Activated naive CD8-positive, alpha-beta T cell treated with anti-CD3 and anti-CD28 coated beads, Interleukin-2, amount 50 U/mL, for 24 hours (primary cell): Measurements from ENCODE around the gene POFUT1.
A peak's percentile ranks its signal among the peaks of the same experiment; 100 is the strongest.
"Not testable (repeated sequence)": the region's sequence is repeated elsewhere in the genome, so short reads cannot be mapped to it uniquely, and the experiment has no call there.

Experiments
- ATAC-seq: fragments of 150-1000 bp; cut with Tn5 transposase; one replicate; pipeline ENCODE4 v1.10.0; 2021
- DNase-seq: peaks from one replicate; pipeline ENCODE4 v3.0.0; 2021
- H3K27ac Mint-ChIP-seq: one replicate; pipeline ENCODE4 v1.8.0; 2021; ENCODE audit warnings: mild to moderate bottlenecking, mixed read lengths
- H3K27me3 Mint-ChIP-seq: one replicate; pipeline ENCODE4 v1.8.0; 2021; ENCODE audit warnings: mixed read lengths
- H3K36me3 Mint-ChIP-seq: one replicate; pipeline ENCODE4 v1.8.0; 2021; ENCODE audit warnings: low read depth, mixed read lengths
- H3K4me1 Mint-ChIP-seq: one replicate; pipeline ENCODE4 v1.8.0; 2021; ENCODE audit warnings: mixed read lengths
- H3K4me3 Mint-ChIP-seq: one replicate; pipeline ENCODE4 v1.8.0; 2021; ENCODE audit warnings: mild to moderate bottlenecking, moderate library complexity, mixed read lengths
- H3K9me3 Mint-ChIP-seq: one replicate; pipeline ENCODE4 v1.8.0; 2021; ENCODE audit warnings: mixed read lengths

Gene POFUT1

DNA sequence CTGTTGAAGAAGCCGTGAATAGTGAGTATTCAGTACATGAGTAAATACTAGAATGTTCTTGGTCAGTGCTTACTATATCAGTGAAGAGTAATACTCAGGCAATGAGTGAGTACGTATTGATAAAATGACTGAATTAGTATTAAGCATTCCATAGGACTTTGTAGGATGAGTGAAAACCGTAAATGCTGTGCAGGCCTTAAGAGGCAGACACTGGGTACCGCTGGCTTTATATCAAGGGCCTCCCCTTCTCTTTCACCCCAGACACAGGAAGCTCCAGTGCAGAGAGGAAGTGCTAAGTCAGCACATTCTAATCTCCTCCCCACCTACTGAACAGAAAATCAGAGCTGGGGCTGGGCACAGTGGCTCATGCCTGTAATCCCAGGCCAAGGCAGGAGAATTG lies 24.2 kb downstream of the POFUT1 start:
- peaks cover 79% of the 10 kb centered on the region for H3K36me3 Mint-ChIP-seq
- peak; percentile 76 for ATAC-seq

DNA sequence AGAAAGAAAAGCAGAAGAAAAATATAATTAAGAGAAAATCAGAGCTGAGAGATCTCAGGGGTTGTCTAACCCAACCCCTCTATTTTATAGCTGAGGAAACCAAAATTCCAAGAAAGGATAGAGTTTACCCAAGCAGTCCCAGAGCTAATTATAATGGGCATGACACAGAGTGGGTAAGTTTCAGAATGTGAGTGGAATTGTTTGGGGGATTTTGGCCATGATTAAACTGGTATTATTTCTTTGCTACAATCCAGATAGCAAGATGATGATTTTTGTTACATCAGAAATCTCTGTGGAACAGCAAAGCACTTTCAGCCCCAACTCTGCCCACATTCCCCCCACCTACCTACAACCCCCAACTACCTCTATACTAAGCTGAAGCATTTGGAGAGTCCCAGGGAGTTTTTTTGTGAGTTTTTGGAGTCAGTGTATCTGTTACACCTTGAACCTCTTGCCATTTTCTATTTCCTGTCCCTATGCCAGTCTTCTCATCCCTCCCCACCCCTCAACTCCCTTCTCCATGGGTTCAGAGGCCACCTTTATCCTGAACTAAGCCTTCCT lies 24.7 kb downstream of the POFUT1 start:
- peak overlapping the region; percentile 60 for H3K4me3 Mint-ChIP-seq
- H3K9me3 Mint-ChIP-seq: no peaks in the 10 kb centered on the region
- no peaks in the 10 kb centered on the region for H3K27me3 Mint-ChIP-seq
- peak; percentile 34 for DNase-seq
- peak; percentile 75 for ATAC-seq
- H3K36me3 Mint-ChIP-seq: peaks cover 82% of the 10 kb centered on the region
- peak overlapping the region; percentile 98 for H3K27ac Mint-ChIP-seq
- H3K4me1 Mint-ChIP-seq: peaks cover 55% of the 10 kb centered on the region

More for the DNA sequence above, 24.2 kb downstream of the POFUT1 start:
- peak; percentile 38 for DNase-seq
- H3K4me3 Mint-ChIP-seq: peak overlapping the region; percentile 43
- peak overlapping the region; percentile 98 for H3K27ac Mint-ChIP-seq
- H3K27me3 Mint-ChIP-seq: no peaks in the 10 kb centered on the region
- peaks cover 53% of the 10 kb centered on the region for H3K4me1 Mint-ChIP-seq
- H3K9me3 Mint-ChIP-seq: no peaks in the 10 kb centered on the region

DNA sequence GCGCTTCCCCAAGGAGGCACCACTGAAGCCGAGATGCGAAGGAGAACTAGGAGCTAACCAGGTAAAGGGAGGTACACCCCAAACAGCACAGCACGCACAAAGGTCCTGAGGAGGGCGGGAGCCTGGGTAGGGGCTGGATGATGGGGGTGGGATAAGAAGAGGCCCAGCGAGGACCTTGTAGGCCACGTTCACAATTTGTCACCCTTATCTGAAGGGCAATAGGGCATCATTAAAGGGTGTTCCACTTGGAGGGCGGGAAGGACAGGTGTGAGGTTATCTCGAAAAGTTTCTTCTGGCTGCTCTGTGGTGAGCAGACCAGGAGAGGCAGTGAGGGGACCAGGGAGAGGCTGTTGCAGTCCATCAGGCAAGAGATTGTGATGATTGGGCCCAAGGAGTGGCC lies 25.6 kb downstream of the POFUT1 start:
- no peak for ATAC-seq
- no peaks in the 10 kb centered on the region for H3K27me3 Mint-ChIP-seq
- H3K27ac Mint-ChIP-seq: peak overlapping the region; percentile 98
- peaks cover 73% of the 10 kb centered on the region for H3K36me3 Mint-ChIP-seq
- H3K4me3 Mint-ChIP-seq: peak overlapping the region; percentile 60
- H3K9me3 Mint-ChIP-seq: no peaks in the 10 kb centered on the region
- H3K4me1 Mint-ChIP-seq: peaks cover 57% of the 10 kb centered on the region
- DNase-seq: no peak

DNA sequence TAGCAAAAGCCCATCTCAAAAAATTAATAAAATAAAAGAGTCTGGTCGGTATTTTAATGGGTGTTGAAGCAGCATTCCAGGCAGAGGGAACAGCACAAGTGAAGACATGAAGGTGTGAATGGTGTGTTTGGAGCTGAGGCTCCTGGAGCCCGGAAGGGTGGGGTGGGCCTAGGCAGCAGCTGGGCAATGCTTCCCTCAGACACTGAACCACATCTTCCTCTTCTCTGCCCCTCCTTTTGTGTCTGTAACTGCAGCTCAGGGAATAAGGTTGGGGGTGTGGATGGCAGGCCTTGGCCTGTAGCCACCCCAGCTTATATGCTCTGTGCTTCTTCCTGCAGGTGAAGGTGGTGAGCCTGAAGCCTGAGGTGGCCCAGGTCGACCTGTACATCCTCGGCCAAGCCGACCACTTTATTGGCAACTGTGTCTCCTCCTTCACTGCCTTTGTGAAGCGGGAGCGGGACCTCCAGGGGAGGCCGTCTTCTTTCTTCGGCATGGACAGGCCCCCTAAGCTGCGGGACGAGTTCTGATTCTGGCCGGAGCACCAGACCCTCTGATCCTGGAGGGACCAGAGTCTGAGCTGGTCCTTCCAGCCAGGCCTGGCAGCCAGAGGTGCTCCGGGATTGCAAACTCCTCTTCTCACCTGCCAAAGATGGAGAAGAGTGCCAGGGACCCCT lies 26.6 kb downstream of the POFUT1 start:
- peaks cover 64% of the 10 kb centered on the region for H3K36me3 Mint-ChIP-seq
- peak overlapping the region; percentile 98 for H3K27ac Mint-ChIP-seq

DNA sequence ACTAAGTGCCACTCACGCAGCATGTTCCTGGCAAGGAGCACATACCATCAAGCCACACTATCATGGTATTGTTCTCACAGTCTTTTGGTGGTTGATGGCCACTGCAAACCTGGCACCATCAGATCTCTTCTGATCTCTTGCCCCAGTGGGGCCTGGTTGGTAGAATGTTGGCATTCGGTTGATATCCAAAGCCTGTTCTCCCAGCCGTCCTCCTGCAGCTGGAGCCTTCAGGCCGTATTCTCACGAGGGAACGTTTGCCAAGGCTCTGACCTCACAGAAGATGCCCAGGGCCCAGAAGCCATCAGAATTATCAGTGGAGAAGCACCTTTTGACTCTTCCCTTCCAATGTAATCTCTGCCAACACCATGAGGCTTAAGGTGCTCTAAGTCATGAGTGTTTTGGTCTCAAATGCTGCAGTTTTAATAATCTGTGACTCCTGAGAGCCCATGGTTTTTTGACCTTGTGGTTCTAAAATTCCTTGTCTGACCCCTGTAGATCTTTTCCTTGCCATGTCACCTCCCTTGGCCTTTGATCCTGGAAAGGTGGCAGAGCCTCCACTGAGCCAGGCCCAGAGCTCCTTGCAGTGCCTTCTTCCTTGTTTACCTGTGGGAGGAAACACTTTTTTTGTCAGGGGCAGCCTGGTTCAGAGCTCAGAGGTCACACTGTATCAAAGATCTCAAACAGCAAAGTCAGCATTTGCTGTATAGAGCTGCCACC lies 27.8 kb downstream of the POFUT1 start:
- H3K4me3 Mint-ChIP-seq: no peak overlapping the region
- H3K9me3 Mint-ChIP-seq: no peaks in the 10 kb centered on the region
- H3K36me3 Mint-ChIP-seq: peaks cover 59% of the 10 kb centered on the region
- H3K27me3 Mint-ChIP-seq: no peaks in the 10 kb centered on the region
- peaks cover 66% of the 10 kb centered on the region for H3K4me1 Mint-ChIP-seq
- DNase-seq: no peak
- no peak for ATAC-seq
- H3K27ac Mint-ChIP-seq: peak overlapping the region; percentile 72

More for the DNA sequence above, 26.6 kb downstream of the POFUT1 start:
- Mint-ChIP-seq H3K9me3 (no peaks in the 10 kb centered on the region), H3K4me3 (no peak overlapping the region), H3K4me1 (peaks cover 59% of the 10 kb centered on the region), H3K27me3 (no peaks in the 10 kb centered on the region)
- no peak for ATAC-seq
- no peak for DNase-seq

DNA sequence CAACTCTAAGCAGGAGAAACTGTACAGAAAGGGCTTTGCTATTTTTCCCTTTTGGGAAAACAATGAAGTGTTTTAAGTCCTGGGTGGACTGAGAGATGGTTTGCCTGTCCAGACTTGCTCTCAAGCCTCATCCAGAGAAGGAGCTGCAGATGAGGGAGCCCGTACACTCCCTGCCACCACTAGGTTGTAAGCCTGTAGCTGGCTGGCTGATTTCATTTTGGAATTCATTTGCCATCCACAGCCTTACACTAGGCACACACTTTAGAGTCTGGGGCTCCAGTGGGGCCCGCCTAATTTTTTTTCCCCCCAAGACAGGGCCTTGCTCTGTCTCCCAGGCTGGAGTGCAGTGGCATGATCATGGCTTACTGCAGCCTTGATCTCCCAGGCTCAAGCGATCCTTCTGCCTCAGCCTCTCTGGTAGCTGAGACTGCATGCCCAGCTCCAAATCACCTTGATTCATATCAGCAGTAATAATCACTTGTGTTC lies 28.4 kb downstream of the POFUT1 start:
- Mint-ChIP-seq H3K27ac (no peak overlapping the region), H3K27me3 (no peaks in the 10 kb centered on the region), H3K36me3 (peaks cover 53% of the 10 kb centered on the region), H3K9me3 (no peaks in the 10 kb centered on the region), H3K4me1 (peaks cover 66% of the 10 kb centered on the region), H3K4me3 (no peak overlapping the region)
- ATAC-seq (no peak), DNase-seq (no peak)

DNA sequence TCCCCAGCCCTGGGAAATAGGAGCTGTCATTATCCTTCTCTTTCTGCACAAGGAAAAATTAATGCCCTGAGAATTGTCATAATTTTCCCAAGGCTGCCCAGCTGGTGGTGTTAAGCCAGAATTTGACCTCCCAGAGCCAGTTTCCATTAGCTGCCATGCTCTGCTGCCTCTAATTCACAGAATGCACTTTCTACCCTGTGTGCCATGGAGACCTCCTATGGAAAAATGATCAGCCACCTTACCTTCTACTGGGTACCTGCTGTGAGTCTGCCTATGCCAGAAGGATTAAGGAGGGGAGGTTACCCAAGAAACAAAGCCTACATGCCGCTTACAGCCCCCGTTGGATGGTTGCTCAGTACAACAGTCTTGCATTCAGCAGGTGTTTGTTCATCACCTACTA lies 29.1 kb downstream of the POFUT1 start:
- peaks cover 65% of the 10 kb centered on the region for H3K4me1 Mint-ChIP-seq
- ATAC-seq (no peak), DNase-seq (no peak)
- no peaks in the 10 kb centered on the region for H3K27me3 Mint-ChIP-seq
- peak overlapping the region; percentile 7 for H3K27ac Mint-ChIP-seq
- no peak overlapping the region for H3K4me3 Mint-ChIP-seq
- H3K36me3 Mint-ChIP-seq: peaks cover 46% of the 10 kb centered on the region
- no peaks in the 10 kb centered on the region for H3K9me3 Mint-ChIP-seq

DNA sequence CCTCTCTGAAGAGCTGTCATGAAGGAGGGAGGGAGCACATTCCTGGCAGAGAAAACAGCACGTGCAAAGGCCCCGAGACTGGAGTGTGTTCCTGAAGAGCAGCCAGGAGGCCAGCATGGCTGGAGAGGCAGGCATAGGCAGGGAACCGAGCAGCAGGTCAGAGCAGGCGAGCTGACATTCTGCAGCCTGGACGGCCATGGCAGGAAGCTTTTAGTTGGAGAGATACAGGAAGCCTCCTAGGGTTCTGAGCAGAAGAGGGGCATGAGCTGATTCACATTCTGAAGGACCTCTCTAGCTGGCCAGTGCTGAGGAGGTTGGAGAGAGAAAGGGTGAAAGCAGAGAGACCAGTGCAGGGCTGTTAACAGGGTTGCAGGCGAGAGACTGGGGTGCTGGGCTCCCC lies 29.7 kb downstream of the POFUT1 start:
- no peaks in the 10 kb centered on the region for H3K27me3 Mint-ChIP-seq
- no peaks in the 10 kb centered on the region for H3K9me3 Mint-ChIP-seq
- no peak for ATAC-seq
- H3K4me3 Mint-ChIP-seq: no peak overlapping the region
- peaks cover 60% of the 10 kb centered on the region for H3K4me1 Mint-ChIP-seq
- DNase-seq: no peak
- peak overlapping the region; percentile 7 for H3K27ac Mint-ChIP-seq
- peaks cover 42% of the 10 kb centered on the region for H3K36me3 Mint-ChIP-seq

DNA sequence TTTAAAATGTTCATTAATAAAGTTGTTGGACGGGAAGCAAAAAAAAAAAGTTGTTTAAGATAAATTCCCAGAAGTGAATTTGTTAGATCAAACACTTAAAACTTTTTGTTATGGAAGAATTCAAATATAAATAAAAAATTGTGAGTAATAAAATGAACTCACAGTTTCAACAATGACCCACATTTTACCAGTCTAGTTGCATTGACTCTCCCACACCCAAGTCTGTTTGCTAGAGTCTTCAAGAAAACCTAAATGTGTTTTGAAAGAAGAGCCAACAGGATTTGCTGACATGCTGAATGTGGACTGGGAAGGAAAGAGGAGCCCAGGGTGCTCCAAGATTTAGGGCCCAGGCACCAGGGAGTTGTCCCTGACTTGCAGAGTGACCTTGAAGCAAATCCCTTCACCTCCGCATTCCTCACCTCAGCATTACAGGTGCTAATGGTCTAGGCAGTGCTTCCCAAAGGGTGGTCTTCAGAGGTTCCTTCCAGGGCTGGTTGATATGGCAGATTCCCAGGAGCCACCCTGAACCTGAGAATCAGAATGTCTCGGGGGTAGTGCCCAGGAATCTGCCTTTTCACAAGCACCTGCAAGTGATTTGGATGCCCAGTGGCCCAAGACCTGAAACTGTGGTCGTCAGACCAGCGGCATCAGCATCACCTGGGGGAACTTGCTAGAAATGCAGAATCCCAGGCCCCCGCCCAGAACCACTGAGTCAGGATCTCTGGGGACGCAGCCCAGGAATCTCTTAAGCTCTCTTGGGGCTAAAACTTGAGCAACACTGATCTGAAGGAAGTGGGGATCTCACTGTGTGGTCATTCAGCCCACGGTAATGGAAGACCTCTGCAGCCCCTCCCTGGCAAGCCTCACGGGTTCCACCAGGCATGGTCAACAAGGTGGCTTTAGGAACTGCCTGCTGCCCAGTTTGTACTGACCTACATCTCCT lies 31.1 kb downstream of the POFUT1 start:
- H3K9me3 Mint-ChIP-seq: no peaks in the 10 kb centered on the region
- no peak for DNase-seq
- H3K27ac Mint-ChIP-seq: no peak overlapping the region
- H3K4me3 Mint-ChIP-seq: no peak overlapping the region
- H3K36me3 Mint-ChIP-seq: peaks cover 29% of the 10 kb centered on the region
- peaks cover 49% of the 10 kb centered on the region for H3K4me1 Mint-ChIP-seq
- ATAC-seq: no peak
- H3K27me3 Mint-ChIP-seq: no peaks in the 10 kb centered on the region

DNA sequence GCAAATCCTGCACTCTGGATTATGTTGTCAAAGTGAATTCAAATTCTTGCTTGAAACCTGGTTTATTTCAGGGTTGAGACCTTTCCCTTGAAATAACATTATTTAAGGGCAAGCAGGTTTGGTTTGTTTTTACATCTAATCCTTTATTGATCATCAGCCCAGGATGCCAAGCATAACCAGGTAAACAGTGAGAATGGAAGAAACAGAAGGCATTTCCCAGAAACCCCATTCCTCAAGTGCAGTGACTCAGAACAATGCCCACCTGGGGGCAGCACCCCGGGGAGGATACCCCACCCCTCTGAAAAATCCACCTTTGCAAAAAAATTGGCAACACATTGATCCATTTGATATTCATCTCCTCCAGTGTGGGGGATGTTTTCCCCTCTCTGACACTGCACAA lies 32.5 kb downstream of the POFUT1 start:
- Mint-ChIP-seq H3K27me3 (no peaks in the 10 kb centered on the region), H3K36me3 (peaks cover 15% of the 10 kb centered on the region), H3K9me3 (no peaks in the 10 kb centered on the region), H3K27ac (peak overlapping the region; percentile 25), H3K4me3 (no peak overlapping the region), H3K4me1 (peaks cover 52% of the 10 kb centered on the region)
- no peak for ATAC-seq
- DNase-seq: no peak

DNA sequence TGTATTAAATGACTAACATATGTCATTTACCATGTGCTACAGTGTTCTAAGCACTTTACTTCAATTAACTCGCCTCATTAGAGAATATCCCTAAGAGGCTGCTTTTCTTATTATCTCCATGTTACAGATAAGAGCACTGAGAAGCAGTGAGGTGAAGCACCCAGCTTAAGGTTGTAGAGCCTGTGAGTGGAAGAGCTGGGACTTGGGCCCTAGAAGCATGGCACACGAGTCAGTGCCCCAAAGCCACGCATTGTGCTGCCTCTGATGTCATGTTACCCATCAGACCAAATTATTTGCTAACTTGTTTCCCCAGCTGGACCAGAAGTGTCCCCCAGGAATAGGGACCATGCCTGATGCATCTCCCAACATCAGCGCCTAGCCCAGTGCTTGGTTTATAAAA lies 34.1 kb downstream of the POFUT1 start:
- H3K9me3 Mint-ChIP-seq: no peaks in the 10 kb centered on the region
- ATAC-seq: peak; percentile 56

DNA sequence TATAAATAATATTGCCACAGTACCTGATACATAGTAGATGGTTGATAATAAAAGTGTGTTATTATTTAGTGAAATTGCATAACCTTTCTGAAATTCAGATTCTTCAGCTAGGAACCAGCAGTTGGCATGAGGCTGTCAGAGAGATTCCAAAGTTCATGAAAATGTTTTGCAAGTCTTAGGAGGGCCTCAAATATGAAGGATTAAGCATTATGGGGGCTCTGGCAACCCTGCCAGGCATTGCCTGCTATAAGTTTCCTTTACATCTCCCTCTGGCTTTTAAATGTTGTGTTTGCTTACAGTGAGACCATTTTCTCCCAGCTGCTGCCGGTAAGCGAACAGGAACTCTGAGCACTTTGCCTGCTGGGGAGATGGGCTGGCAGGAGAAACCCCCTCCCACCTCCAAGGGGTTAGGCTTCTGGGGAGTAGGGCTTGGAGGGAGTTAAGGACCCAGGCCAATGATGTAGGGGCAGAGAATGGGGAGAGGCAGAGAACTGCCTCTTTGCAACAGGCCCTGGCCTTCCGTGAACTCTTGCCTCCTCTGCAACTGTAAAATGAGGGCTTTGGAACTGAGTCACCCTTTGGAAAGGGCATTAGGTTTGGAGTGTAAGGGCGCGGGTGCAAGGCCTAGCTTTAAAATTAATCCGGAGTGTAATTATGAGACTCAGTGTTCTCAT lies 36.6 kb downstream of the POFUT1 start:
- no peak for DNase-seq
- ATAC-seq: no peak
- no peaks in the 10 kb centered on the region for H3K9me3 Mint-ChIP-seq
- no peaks in the 10 kb centered on the region for H3K27me3 Mint-ChIP-seq
- peak overlapping the region; percentile 53 for H3K27ac Mint-ChIP-seq
- H3K4me3 Mint-ChIP-seq: no peak overlapping the region
- peaks cover 61% of the 10 kb centered on the region for H3K4me1 Mint-ChIP-seq
- peaks cover 2% of the 10 kb centered on the region for H3K36me3 Mint-ChIP-seq

More for the DNA sequence above, 34.1 kb downstream of the POFUT1 start:
- Mint-ChIP-seq H3K27ac (no peak overlapping the region), H3K27me3 (no peaks in the 10 kb centered on the region), H3K4me3 (no peak overlapping the region), H3K36me3 (peaks cover 3% of the 10 kb centered on the region), H3K4me1 (peaks cover 55% of the 10 kb centered on the region)
- no peak for DNase-seq

DNA sequence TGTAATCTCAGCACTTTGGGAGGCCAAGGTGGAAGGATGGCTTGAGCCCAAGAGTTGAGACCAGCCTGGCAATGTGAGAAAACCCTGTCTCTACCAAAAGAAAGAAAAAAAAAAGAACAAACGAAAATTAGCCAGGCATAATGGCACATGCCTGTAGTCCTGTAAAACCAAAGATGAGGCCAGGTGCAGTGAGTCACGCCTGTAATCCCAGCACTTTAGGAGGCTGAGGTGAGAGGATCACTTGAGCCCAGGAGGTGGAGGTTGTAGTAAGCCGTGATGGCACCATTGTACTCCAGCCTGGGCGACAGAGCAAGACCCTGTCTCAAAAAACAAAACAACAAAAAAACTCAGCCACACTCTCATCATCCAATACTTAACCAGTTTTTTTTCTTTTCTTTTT lies 37.3 kb downstream of the POFUT1 start:
- Mint-ChIP-seq H3K27ac (peak overlapping the region; percentile 53), H3K4me3 (no peak overlapping the region), H3K9me3 (no peaks in the 10 kb centered on the region), H3K4me1 (peaks cover 61% of the 10 kb centered on the region), H3K27me3 (no peaks in the 10 kb centered on the region), H3K36me3 (peaks cover 4% of the 10 kb centered on the region)
- ATAC-seq (no peak), DNase-seq (no peak)

DNA sequence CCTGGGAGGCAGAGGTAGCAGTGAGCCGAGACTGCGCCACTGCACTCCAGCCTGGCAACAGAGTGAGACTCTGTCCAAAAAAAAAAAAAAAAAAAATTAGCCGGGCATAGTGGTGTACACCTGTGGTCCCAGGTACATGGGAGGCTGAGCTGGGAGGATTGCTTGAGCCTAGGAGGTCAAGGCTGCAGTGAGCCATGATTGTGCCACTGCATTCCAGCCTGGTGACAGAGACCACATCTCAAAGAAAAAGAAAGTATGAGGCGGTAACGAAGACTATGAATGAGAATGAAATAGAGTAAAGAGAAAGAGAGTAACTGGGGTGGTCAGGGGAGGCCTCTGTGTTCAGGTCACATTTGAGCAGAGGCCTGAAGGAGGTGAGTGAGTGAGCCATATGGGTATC lies 38.5 kb downstream of the POFUT1 start:
- not testable (repeated sequence) for H3K4me3 Mint-ChIP-seq, ATAC-seq, DNase-seq, H3K36me3 Mint-ChIP-seq, H3K9me3 Mint-ChIP-seq, H3K27me3 Mint-ChIP-seq
- Mint-ChIP-seq H3K27ac (peak overlapping the region; percentile 67), H3K4me1 (peaks cover 61% of the 10 kb centered on the region)
